MM.1S (cell line): ENCODE measurements around the gene FBXO3.
A peak's percentile ranks its signal among the peaks of the same experiment; 100 is the strongest.

Experiments
- DNase-seq: peaks from one replicate; pipeline ENCODE4 v3.0.0-alpha.2; 2015
- H2AFZ ChIP-seq: fragments of 300-600 bp; sonication (generic); 2 replicates; pipeline ENCODE4 v1.6.0; 2016; ENCODE audit warnings: antibody characterized with exemption, low read length
- H3F3A ChIP-seq: fragments of 300-600 bp; sonication (generic); 2 replicates; pipeline ENCODE4 v1.6.1; 2016; ENCODE audit warnings: mild to moderate bottlenecking, antibody characterized with exemption, low read length, moderate library complexity, mixed read lengths; ENCODE audit not compliant: insufficient read depth
- H3K27ac ChIP-seq: fragments of 300-600 bp; sonication (generic); 2 replicates; pipeline ENCODE4 v1.5.1; 2016; ENCODE audit warnings: mild to moderate bottlenecking, low read length
- H3K27me3 ChIP-seq: fragments of 300-600 bp; sonication (generic); replicated peaks from 2 replicates; pipeline ENCODE4 v1.6.0; 2016; ENCODE audit warnings: low read length; ENCODE audit not compliant: insufficient read depth
- H3K36me3 ChIP-seq: fragments of 300-600 bp; sonication (generic); replicated peaks from 2 replicates; pipeline ENCODE4 v1.6.1; 2016; ENCODE audit warnings: mild to moderate bottlenecking, low read length, mixed read lengths; ENCODE audit not compliant: insufficient read depth
- H3K4me1 ChIP-seq: fragments of 300-600 bp; sonication (generic); 2 replicates; pipeline ENCODE4 v1.6.1; 2016; ENCODE audit warnings: low read length, mixed read lengths
- H3K4me2 ChIP-seq: fragments of 300-600 bp; sonication (generic); 2 replicates; pipeline ENCODE4 v1.6.0; 2016; ENCODE audit warnings: low read depth, low read length
- H3K4me3 ChIP-seq: fragments of 300-600 bp; sonication (generic); 2 replicates; pipeline ENCODE4 v1.5.1; 2016; ENCODE audit warnings: low read length, mixed read lengths
- H3K79me2 ChIP-seq: fragments of 300-600 bp; sonication (generic); 2 replicates; pipeline ENCODE4 v1.6.1; 2016; ENCODE audit warnings: mixed run types, low read length, mixed read lengths
- H3K9ac ChIP-seq: fragments of 300-600 bp; sonication (generic); 2 replicates; pipeline ENCODE4 v1.6.1; 2016; ENCODE audit warnings: low read length, mixed read lengths
- H3K9me2 ChIP-seq: fragments of 300-600 bp; sonication (generic); replicated peaks from 2 replicates; pipeline ENCODE4 v1.6.1; 2016; ENCODE audit warnings: mild to moderate bottlenecking, low read length, mixed read lengths; ENCODE audit not compliant: insufficient read depth
- H3K9me3 ChIP-seq: fragments of 300-600 bp; sonication (generic); replicated peaks from 2 replicates; pipeline ENCODE4 v1.6.1; 2016; ENCODE audit warnings: mild to moderate bottlenecking, low read length, mixed read lengths; ENCODE audit not compliant: insufficient read depth
- H4K20me1 ChIP-seq: fragments of 300-600 bp; sonication (generic); 2 replicates; pipeline ENCODE4 v1.6.1; 2016; ENCODE audit warnings: mild to moderate bottlenecking, low read length, moderate library complexity, mixed read lengths; ENCODE audit not compliant: insufficient read depth
- CTCF ChIP-seq: fragments of 300-600 bp; sonication (generic); IDR thresholded peaks from 2 replicates; pipeline ENCODE4 v1.5.1; 2016; ENCODE audit warnings: antibody characterized with exemption, low read length, mixed read lengths
- EZH2 ChIP-seq: fragments of 300-600 bp; sonication (generic); optimal IDR thresholded peaks from 2 replicates; pipeline ENCODE3; 2017; ENCODE audit warnings: low read depth, mild to moderate bottlenecking, antibody characterized with exemption, low read length, mixed read lengths
- EZH2phosphoT487 ChIP-seq: fragments of 300-600 bp; sonication (generic); IDR thresholded peaks from 2 replicates; pipeline ENCODE4 v1.6.1; 2018; ENCODE audit warnings: antibody characterized with exemption, low read length

The FBXO3 gene

DNA sequence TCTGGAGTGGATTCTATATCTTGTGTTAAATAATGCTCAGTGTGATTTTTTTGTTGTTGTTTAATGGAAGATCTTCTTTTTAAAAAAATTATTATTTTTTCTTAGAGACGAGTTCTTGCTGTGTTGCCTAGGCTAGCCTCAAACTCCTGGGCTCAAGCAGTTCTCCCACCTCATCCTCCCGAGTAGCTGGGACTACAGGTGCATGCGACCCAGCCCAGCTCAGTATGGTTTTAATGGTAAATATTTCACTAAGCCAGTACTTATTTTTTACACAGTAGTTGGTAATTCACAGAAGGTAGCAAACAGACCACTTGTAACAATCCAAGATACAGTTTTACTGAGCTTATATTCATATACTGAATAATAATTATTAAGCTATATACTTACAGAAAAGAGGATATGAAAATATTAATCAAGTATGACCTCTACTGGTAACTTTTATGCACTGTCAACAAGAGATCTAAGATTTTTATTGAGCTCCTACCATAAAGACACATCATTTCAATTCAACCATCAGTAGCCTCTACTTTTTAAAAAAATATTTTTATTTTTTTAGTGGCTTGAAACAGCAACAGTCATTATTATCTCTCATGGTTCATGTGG lies 32.0 kb downstream of the FBXO3 start:
- 0 out of 2 replicates have a peak, but pooled peaks cover 3% of the 10 kb centered on the region for H3K4me1 ChIP-seq
- peaks cover 5% of the 10 kb centered on the region; the same call in 1 of the 2 replicates for H3K36me3 ChIP-seq
- no peak overlapping the region for H2AFZ ChIP-seq
- H3K4me3 ChIP-seq = no peak overlapping the region
- 0 out of 2 replicates have a peak, but pooled peaks cover 7% of the 10 kb centered on the region for H3F3A ChIP-seq
- H3K79me2 ChIP-seq = no peaks in the 10 kb centered on the region
- H3K9me3 ChIP-seq = no peaks in the 10 kb centered on the region
- H3K27me3 ChIP-seq = no peaks in the 10 kb centered on the region
- H3K27ac ChIP-seq = no peak overlapping the region
- peak; percentile 48 for DNase-seq
- no peaks in the 10 kb centered on the region for H3K9me2 ChIP-seq
- no peak overlapping the region for H3K4me2 ChIP-seq
- TF ChIP-seq EZH2 (no peak), CTCF (peak; percentile 45)
- H3K9ac ChIP-seq = no peak overlapping the region
- no peaks in the 10 kb centered on the region for H4K20me1 ChIP-seq

DNA sequence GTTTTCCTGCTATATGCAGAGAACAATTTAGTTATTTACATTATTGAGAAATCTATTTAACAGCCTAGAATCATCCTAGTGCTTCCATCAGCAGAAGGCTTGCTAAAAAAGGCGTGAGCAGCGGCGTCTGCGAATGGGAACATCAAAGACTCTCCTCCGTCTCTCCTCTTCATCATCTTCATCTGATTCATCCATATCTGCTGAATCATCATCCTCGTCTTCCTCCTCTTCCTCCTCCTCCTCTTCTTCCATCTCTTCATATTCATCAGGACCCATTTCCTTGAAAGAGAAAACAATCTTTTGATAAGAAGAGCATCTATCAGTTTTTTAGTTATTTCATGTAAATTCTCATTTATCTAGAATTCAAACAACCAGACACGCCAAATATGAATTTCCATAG lies 32.5 kb downstream of the FBXO3 start:
- no peaks in the 10 kb centered on the region for H3K79me2 ChIP-seq
- H3K27ac ChIP-seq = no peak overlapping the region
- 0 out of 2 replicates have a peak, but pooled peaks cover 5% of the 10 kb centered on the region for H3K4me1 ChIP-seq
- H3K4me2 ChIP-seq = no peak overlapping the region
- H3K9ac ChIP-seq = no peak overlapping the region
- peaks cover 5% of the 10 kb centered on the region; the same call in 1 of the 2 replicates for H3K36me3 ChIP-seq
- H3K9me2 ChIP-seq = no peaks in the 10 kb centered on the region
- no peak for DNase-seq
- no peak overlapping the region for H3K4me3 ChIP-seq
- no peaks in the 10 kb centered on the region for H3K9me3 ChIP-seq
- H3F3A ChIP-seq = peaks cover 10% of the 10 kb centered on the region; the same call in 1 of the 2 replicates
- no peak overlapping the region for H2AFZ ChIP-seq
- H3K27me3 ChIP-seq = no peaks in the 10 kb centered on the region
- TF ChIP-seq EZH2 = no peak
- no peak for TF ChIP-seq EZH2phosphoT487
- no peak for TF ChIP-seq CTCF
- H4K20me1 ChIP-seq = no peaks in the 10 kb centered on the region

DNA sequence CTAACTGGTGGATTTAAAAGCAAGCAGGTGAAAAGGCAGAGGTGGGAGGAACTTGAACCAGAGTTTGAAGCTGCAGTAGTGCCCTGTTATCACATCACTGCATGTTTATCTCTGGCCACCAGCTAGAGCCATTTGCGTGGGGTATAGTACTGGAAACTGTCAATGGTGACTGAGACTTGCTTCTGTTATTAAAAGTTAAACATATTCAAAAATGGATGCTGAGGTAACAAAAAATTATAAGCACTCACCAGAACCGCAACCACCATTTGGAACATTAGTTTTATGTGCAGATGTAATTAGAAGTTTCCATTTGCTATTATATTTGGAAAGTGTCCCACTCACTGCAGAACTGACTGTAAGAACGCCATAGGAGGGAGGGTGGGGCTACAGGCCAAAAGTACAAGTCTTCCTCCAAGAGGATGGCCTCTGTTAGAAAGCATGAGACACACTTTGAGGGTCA lies 36.9 kb downstream of the FBXO3 start:
- no peak overlapping the region for H2AFZ ChIP-seq
- H3K4me1 ChIP-seq = peaks cover 19% of the 10 kb centered on the region
- peaks cover 30% of the 10 kb centered on the region for H3K79me2 ChIP-seq
- H3K27me3 ChIP-seq = no peaks in the 10 kb centered on the region
- no peak for DNase-seq
- H4K20me1 ChIP-seq = 0 out of 2 replicates have a peak, but pooled peaks cover 6% of the 10 kb centered on the region
- no peaks in the 10 kb centered on the region for H3K9me2 ChIP-seq
- no peak overlapping the region for H3K4me2 ChIP-seq
- TF ChIP-seq CTCF = no peak
- no peak for TF ChIP-seq EZH2
- no peak for TF ChIP-seq EZH2phosphoT487
- H3K9ac ChIP-seq = no peak overlapping the region
- H3K4me3 ChIP-seq = no peak overlapping the region
- H3K9me3 ChIP-seq = no peaks in the 10 kb centered on the region
- peaks cover 24% of the 10 kb centered on the region for H3F3A ChIP-seq
- no peak overlapping the region for H3K27ac ChIP-seq
- peaks cover 8% of the 10 kb centered on the region; the same call in 1 of the 2 replicates for H3K36me3 ChIP-seq
